Measurements from ENCODE around the gene TFAP2A.

The TFAP2A gene

DNA sequence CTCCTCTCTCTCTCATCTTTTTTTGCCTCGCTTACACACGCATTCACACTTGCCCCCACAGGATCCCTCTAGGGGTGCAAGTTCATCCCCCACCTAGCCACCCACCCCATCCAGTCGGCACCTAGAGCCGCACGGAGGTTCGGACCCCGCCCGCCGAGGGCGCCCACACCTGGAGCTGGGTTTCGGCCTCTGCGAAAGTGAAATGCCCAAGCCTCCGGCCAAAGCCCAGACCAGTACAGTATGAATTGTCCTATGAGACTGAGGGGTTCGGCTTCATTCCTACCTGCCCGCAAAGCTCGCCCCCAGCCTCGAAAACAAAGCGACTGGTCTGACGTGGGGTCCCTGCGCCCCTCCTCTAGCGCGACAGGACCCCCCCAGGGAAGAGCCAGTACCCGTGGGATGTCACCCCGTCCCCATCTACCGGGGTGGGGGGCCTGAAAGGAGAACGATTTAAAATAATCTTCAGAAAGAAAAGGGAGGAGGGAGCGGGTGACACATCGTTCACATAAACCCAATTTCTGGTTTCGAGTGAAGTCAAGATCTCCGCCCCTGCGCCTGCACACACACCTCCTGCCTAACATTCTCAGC, 1.5 kb downstream of the TFAP2A start:
- Histone ChIP-seq H3K27ac (ENCODE audit: low read depth, low read length) (no peak overlapping the region), H3K36me3 (ENCODE audit: control insufficient read depth in 1 of 2, insufficient read depth in 2 of 2, low read length in 2 of 2) (no peaks in the 10 kb centered on the region), H3K9me3 (ENCODE audit: control insufficient read depth in 1 of 2, low read length in 2 of 2) (no peaks in the 10 kb centered on the region), H3K4me3 (ENCODE audit: low read depth in 1 of 2, low read length in 2 of 2) (peak overlapping the region; percentile 82 to 88), H3K9ac (ENCODE audit: low read depth in 1 of 2, low read length in 2 of 2) (peak overlapping the region in 1 of 2 donors; percentile 32), H3K4me1 (ENCODE audit: control insufficient read depth in 1 of 2, insufficient read depth in 2 of 2, low read length in 2 of 2) (peaks cover 34 to 40% of the 10 kb centered on the region in 2 donors), H3K27me3 (ENCODE audit: control insufficient read depth in 1 of 2, insufficient read depth in 2 of 2, low read length in 2 of 2) (peaks cover 77 to 94% of the 10 kb centered on the region in 2 donors)

DNA sequence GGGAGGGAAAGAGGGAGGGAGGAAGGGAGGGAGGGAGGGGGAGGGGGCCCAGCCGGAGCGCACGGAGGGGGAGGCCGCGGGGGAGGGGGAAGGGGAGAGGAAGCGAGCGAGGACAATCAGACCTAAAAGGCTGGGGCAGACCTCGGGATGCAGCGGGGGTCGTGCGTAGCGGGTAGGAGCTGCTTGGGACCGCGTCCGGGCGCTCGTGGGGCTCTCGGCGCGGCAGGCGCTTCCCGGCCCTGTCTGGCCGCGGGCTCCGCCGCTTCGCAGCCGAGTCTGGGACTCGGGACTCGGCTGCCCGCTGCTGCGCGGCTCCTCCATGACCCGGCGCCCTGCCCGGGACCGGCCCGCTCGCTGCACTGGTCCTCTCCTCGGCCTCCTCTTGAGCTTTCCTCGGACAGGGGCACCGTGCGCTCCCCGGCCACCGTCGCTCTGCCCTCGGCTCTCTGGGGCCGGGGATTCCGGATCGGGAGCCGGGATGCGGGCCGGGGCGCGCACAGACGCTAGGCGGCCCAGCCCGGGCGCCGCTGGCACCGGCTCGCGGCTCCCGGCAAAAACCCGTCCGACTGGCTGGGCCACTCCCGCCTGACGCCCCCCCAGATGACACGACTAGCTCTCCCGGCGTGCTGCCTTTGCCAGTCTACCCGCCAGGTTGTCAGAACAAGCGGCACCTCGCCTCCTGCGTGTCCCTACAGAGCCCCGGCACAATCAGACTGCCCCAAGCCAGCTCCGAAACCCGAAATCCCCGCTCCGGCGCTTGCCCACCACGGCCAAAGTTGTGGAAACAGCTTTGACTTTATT, 2.2 kb downstream of the TFAP2A start:
- Histone ChIP-seq H3K27me3 (ENCODE audit: control insufficient read depth in 1 of 2, insufficient read depth in 2 of 2, low read length in 2 of 2) (peaks cover 78 to 94% of the 10 kb centered on the region in 2 donors), H3K36me3 (ENCODE audit: control insufficient read depth in 1 of 2, insufficient read depth in 2 of 2, low read length in 2 of 2) (no peaks in the 10 kb centered on the region)

DNA sequence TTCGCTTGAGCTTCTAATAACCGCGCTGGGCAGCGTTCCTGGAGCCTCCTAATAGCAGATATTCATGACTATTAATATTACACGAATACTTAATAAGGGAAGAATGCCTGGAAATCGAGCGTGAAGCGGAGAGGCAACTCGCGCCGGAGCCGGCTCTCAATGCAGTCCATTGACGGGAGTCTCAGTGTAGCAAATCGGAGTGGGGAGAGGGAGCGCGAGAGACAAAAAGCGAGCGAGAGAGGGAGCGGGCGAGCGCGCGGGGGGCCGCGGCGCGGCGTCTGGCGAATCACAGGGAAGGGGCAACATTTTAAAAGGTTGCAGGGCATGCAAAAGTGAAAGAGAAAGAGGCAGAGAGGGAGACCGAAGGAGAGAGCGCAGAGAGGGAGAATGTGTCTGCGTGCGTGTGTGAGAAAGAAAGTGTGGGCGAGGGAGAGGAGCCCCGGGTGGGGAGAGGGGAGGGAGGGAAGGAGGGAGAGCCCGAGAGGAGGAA, 2.9 kb downstream of the TFAP2A start:
- Histone ChIP-seq H3K4me3 (ENCODE audit: low read depth in 1 of 2, low read length in 2 of 2) (peak overlapping the region; percentile 82 to 88), H3K27ac (ENCODE audit: low read depth, low read length) (no peak overlapping the region), H3K36me3 (ENCODE audit: control insufficient read depth in 1 of 2, insufficient read depth in 2 of 2, low read length in 2 of 2) (no peaks in the 10 kb centered on the region), H3K9ac (ENCODE audit: low read depth in 1 of 2, low read length in 2 of 2) (peak overlapping the region in 1 of 2 donors; percentile 43), H3K4me1 (ENCODE audit: control insufficient read depth in 1 of 2, insufficient read depth in 2 of 2, low read length in 2 of 2) (peaks cover 34 to 39% of the 10 kb centered on the region in 2 donors), H3K9me3 (ENCODE audit: control insufficient read depth in 1 of 2, low read length in 2 of 2) (no peaks in the 10 kb centered on the region), H3K27me3 (ENCODE audit: control insufficient read depth in 1 of 2, insufficient read depth in 2 of 2, low read length in 2 of 2) (peaks cover 77 to 93% of the 10 kb centered on the region in 2 donors)

More for the DNA sequence above, 2.2 kb downstream of the TFAP2A start:
- H3K9me3 ChIP-seq (ENCODE audit: control insufficient read depth in 1 of 2, low read length in 2 of 2): no peaks in the 10 kb centered on the region
- H3K4me1 ChIP-seq (ENCODE audit: control insufficient read depth in 1 of 2, insufficient read depth in 2 of 2, low read length in 2 of 2): peaks cover 34 to 40% of the 10 kb centered on the region in 2 donors
- H3K4me3 ChIP-seq (ENCODE audit: low read depth in 1 of 2, low read length in 2 of 2): peak overlapping the region; percentile 82 to 88
- no peak overlapping the region for H3K27ac ChIP-seq (ENCODE audit: low read depth, low read length)
- H3K9ac ChIP-seq (ENCODE audit: low read depth in 1 of 2, low read length in 2 of 2): peak overlapping the region in 1 of 2 donors; percentile 32

DNA sequence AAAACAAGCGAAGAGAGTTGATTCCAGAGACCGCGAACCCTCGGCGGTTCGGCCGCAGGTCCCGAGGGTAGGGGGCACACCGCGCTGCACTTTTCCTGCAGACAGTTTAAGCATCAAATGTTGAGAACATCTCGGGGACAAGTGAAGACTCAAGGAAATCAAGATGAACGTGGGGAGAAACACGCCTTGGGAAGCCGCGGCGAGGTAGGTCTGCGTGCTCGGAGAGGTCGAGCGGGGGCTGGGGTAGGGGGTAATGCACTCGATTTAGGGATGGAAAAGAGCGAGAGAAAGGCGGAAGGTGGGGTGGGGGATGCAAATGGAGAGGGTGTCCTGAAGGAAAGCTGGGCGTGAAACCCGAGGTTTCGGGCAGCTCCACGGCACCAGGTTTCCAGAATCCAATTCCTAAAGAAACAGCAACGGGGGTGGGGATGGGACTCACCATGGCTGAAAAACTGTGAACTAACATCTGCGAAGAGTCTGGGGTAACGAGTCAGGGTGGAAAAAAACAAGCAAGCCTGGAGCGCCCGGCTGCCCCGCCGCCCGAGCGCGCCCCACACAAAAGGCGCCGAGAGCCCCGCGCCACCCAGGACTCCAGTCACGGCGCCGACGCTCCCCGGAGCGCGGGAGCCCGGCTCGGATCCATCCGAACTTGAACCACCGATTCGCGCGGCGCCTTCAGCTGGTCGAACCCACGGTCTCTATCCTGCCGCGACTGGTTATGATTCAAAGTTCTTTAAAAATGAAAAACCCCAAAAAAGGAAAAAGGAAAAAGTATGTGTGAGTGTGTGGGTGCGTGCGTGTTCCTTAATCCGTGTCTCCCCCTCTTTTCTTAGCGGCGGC, 3.5 kb downstream of the TFAP2A start:
- H3K27ac ChIP-seq (ENCODE audit: low read depth, low read length): no peak overlapping the region
- no peaks in the 10 kb centered on the region for H3K9me3 ChIP-seq (ENCODE audit: control insufficient read depth in 1 of 2, low read length in 2 of 2)
- peak overlapping the region; percentile 82 to 88 for H3K4me3 ChIP-seq (ENCODE audit: low read depth in 1 of 2, low read length in 2 of 2)
- H3K4me1 ChIP-seq (ENCODE audit: control insufficient read depth in 1 of 2, insufficient read depth in 2 of 2, low read length in 2 of 2): peaks cover 34 to 36% of the 10 kb centered on the region in 2 donors
- peaks cover 72 to 93% of the 10 kb centered on the region in 2 donors for H3K27me3 ChIP-seq (ENCODE audit: control insufficient read depth in 1 of 2, insufficient read depth in 2 of 2, low read length in 2 of 2)
- no peaks in the 10 kb centered on the region for H3K36me3 ChIP-seq (ENCODE audit: control insufficient read depth in 1 of 2, insufficient read depth in 2 of 2, low read length in 2 of 2)
- H3K9ac ChIP-seq (ENCODE audit: low read depth in 1 of 2, low read length in 2 of 2): peak overlapping the region in 1 of 2 donors; percentile 43

DNA sequence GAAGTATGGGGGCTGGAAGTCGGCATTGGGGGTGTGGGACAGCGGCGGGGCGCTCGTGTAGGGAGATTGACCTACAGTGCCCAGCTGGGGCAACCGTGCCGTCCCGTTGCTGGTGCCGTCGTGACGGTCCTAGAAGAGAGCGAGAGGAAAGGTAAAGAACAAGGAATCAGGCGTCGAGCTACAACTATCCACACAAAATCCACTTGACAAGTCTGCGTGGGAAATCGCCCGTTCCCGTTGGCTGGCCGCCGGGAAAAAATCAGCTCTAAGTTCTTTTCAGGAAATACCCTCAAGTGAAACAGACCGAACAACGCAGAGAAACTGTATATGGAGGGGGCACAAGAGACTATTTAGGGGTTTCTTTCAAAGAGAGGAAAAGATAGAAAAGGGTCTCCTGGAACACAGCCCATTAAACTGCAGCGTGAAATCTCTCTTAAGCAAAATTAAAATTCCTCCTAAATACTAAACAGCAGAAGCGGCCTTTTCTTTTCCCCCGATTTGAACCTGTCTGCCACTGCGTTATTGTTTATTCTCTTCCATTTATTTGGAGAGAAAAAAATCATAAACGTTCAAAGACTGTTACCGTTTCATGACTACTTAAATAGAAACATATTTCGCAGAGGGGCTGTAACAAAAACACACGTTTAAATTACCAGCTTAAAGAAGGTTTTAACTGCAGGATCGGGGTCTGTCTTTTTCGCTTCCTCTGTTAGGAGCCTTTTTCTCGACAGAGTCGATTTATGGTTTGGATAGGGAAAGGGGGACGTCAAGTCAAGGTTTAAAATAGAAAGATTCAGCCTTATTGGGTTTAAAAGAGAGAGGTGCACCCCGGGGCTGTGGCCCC, 4.4 kb downstream of the TFAP2A start:
- H3K27me3 ChIP-seq (ENCODE audit: control insufficient read depth in 1 of 2, insufficient read depth in 2 of 2, low read length in 2 of 2): peaks cover 63 to 92% of the 10 kb centered on the region in 2 donors
- H3K27ac ChIP-seq (ENCODE audit: low read depth, low read length): no peak overlapping the region
- no peak overlapping the region for H3K9ac ChIP-seq (ENCODE audit: low read depth in 1 of 2, low read length in 2 of 2)
- no peaks in the 10 kb centered on the region for H3K36me3 ChIP-seq (ENCODE audit: control insufficient read depth in 1 of 2, insufficient read depth in 2 of 2, low read length in 2 of 2)
- H3K9me3 ChIP-seq (ENCODE audit: control insufficient read depth in 1 of 2, low read length in 2 of 2): no peaks in the 10 kb centered on the region
- H3K4me3 ChIP-seq (ENCODE audit: low read depth in 1 of 2, low read length in 2 of 2): no peak overlapping the region
- peaks cover 29% of the 10 kb centered on the region in 2 donors for H3K4me1 ChIP-seq (ENCODE audit: control insufficient read depth in 1 of 2, insufficient read depth in 2 of 2, low read length in 2 of 2)

DNA sequence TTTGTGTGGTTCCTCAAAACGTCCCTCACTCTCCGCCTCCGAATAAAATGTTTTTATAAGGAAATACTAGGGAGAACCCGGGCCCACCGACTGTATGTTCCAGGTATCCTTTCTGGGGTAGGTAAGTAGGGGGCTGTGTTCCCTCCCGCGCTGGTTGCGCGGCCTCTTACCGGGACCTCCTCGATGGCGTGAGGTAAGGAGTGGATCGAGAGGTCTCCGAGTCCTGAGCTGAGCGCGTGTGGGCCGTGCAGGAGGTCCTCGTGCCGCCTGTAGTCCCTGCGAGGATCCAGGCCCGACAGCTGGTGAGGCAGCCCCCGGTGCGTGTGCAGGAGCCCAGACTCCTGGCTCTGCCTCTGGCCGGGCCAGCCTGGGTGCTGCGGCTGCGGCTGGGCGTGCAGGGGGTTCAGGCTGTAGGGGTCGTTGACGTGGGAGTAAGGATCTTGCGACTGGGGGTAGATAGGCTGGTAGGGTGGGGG, 5.1 kb downstream of the TFAP2A start:
- Histone ChIP-seq H3K9me3 (ENCODE audit: control insufficient read depth in 1 of 2, low read length in 2 of 2) (peaks cover 0 to 2% of the 10 kb centered on the region in 2 donors), H3K4me1 (ENCODE audit: control insufficient read depth in 1 of 2, insufficient read depth in 2 of 2, low read length in 2 of 2) (peaks cover 22 to 28% of the 10 kb centered on the region in 2 donors), H3K36me3 (ENCODE audit: control insufficient read depth in 1 of 2, insufficient read depth in 2 of 2, low read length in 2 of 2) (no peaks in the 10 kb centered on the region), H3K9ac (ENCODE audit: low read depth in 1 of 2, low read length in 2 of 2) (no peak overlapping the region), H3K4me3 (ENCODE audit: low read depth in 1 of 2, low read length in 2 of 2) (no peak overlapping the region), H3K27me3 (ENCODE audit: control insufficient read depth in 1 of 2, insufficient read depth in 2 of 2, low read length in 2 of 2) (peaks cover 57 to 92% of the 10 kb centered on the region in 2 donors), H3K27ac (ENCODE audit: low read depth, low read length) (no peak overlapping the region)

DNA sequence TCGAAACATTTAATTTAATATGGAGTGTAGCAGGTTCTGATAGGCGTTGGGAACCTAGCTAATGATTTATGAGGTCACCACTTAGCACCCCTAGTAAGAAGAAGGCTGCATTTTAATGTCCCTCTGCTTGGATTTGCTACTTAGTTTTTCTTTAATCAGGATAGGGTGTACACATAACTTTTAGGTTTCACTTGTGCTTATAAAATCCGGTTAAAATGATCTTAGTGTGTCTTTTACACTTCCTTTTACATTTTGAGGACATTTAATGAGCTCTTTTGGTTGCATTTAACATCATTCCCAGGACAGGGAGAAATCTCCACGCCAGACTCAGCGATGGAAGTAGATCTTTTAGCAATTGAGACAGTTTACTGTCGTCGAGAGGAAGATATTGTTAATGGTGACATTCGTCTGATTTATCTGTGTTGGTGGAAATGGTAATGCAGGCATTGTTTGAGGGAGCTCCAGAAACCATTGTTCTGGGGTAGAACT, 5.6 kb downstream of the TFAP2A start:
- peaks cover 17 to 27% of the 10 kb centered on the region in 2 donors for H3K4me1 ChIP-seq (ENCODE audit: control insufficient read depth in 1 of 2, insufficient read depth in 2 of 2, low read length in 2 of 2)
- H3K36me3 ChIP-seq (ENCODE audit: control insufficient read depth in 1 of 2, insufficient read depth in 2 of 2, low read length in 2 of 2): no peaks in the 10 kb centered on the region
- peaks cover 0 to 4% of the 10 kb centered on the region in 2 donors for H3K9me3 ChIP-seq (ENCODE audit: control insufficient read depth in 1 of 2, low read length in 2 of 2)
- no peak overlapping the region for H3K4me3 ChIP-seq (ENCODE audit: low read depth in 1 of 2, low read length in 2 of 2)
- peaks cover 53 to 87% of the 10 kb centered on the region in 2 donors for H3K27me3 ChIP-seq (ENCODE audit: control insufficient read depth in 1 of 2, insufficient read depth in 2 of 2, low read length in 2 of 2)
- H3K27ac ChIP-seq (ENCODE audit: low read depth, low read length): no peak overlapping the region
- no peak overlapping the region for H3K9ac ChIP-seq (ENCODE audit: low read depth in 1 of 2, low read length in 2 of 2)

DNA sequence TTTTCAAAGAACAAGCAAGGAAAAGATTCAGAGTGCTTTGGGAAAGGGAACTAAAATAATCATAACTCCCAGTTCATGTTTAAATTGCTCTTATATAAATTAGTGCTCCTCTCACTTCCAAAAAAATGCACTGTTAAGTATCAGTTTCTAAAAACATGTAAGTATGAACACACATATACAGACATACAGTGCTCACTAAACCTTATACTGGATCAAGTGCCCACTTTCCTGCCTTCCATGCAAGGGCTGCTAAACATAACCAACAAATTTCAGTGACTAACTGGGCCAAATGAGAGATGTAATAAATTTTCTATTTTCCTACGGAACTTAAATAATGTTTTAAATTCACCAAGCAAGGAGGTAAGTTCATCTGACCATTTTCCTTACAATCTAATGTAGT, 6.4 kb downstream of the TFAP2A start:
- H3K27me3 ChIP-seq (ENCODE audit: control insufficient read depth in 1 of 2, insufficient read depth in 2 of 2, low read length in 2 of 2): peaks cover 44 to 78% of the 10 kb centered on the region in 2 donors
- H3K4me3 ChIP-seq (ENCODE audit: low read depth in 1 of 2, low read length in 2 of 2): no peak overlapping the region
- peaks cover 16 to 25% of the 10 kb centered on the region in 2 donors for H3K4me1 ChIP-seq (ENCODE audit: control insufficient read depth in 1 of 2, insufficient read depth in 2 of 2, low read length in 2 of 2)

DNA sequence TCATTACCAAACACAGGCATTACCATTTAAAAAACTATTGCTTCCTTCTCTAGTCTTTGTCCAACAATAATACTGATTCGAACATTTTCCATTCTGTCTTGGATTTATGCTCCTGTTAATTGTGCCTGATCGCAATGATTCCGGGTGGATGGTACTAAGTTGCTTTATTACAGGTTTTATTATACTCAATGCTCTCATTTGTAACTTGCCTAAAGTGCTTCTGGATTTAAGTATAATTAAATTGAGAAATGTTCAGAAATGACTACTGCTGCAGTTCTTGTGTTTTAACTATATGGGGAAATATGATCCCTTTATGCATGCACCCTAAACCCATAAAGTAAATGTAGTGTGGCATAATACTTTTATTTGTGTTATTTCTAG, 7.2 kb downstream of the TFAP2A start:
- peaks cover 13 to 21% of the 10 kb centered on the region in 2 donors for H3K4me1 ChIP-seq (ENCODE audit: control insufficient read depth in 1 of 2, insufficient read depth in 2 of 2, low read length in 2 of 2)
- H3K27ac ChIP-seq (ENCODE audit: low read depth, low read length): no peak overlapping the region
- peaks cover 38 to 73% of the 10 kb centered on the region in 2 donors for H3K27me3 ChIP-seq (ENCODE audit: control insufficient read depth in 1 of 2, insufficient read depth in 2 of 2, low read length in 2 of 2)
- no peak overlapping the region for H3K9ac ChIP-seq (ENCODE audit: low read depth in 1 of 2, low read length in 2 of 2)
- H3K9me3 ChIP-seq (ENCODE audit: control insufficient read depth in 1 of 2, low read length in 2 of 2): peaks cover 0 to 4% of the 10 kb centered on the region in 2 donors
- no peaks in the 10 kb centered on the region for H3K36me3 ChIP-seq (ENCODE audit: control insufficient read depth in 1 of 2, insufficient read depth in 2 of 2, low read length in 2 of 2)
- H3K4me3 ChIP-seq (ENCODE audit: low read depth in 1 of 2, low read length in 2 of 2): no peak overlapping the region

More for the DNA sequence above, 6.4 kb downstream of the TFAP2A start:
- Histone ChIP-seq H3K36me3 (ENCODE audit: control insufficient read depth in 1 of 2, insufficient read depth in 2 of 2, low read length in 2 of 2) (no peaks in the 10 kb centered on the region), H3K9me3 (ENCODE audit: control insufficient read depth in 1 of 2, low read length in 2 of 2) (peaks cover 0 to 4% of the 10 kb centered on the region in 2 donors), H3K27ac (ENCODE audit: low read depth, low read length) (no peak overlapping the region), H3K9ac (ENCODE audit: low read depth in 1 of 2, low read length in 2 of 2) (no peak overlapping the region)
